IPS-18c (cell line): Measurements from ENCODE around the gene PPP1R26.
"Not testable (repeated sequence)": the region's sequence is repeated elsewhere in the genome, so short reads cannot be mapped to it uniquely, and the experiment has no call there.

Experiments
- H3K4me3 ChIP-seq: 2 replicates; pipeline ENCODE4 v1.7.0; 2013; ENCODE audit warnings: low read depth, mild to moderate bottlenecking, low read length, moderate library complexity; ENCODE audit not compliant: insufficient read depth
- H3K9me3 ChIP-seq: one replicate; pipeline ENCODE4 v1.6.1; 2013; ENCODE audit warnings: mild to moderate bottlenecking, low read length, moderate library complexity; ENCODE audit not compliant: control insufficient read depth, insufficient read depth

PPP1R26 gene, protein sequence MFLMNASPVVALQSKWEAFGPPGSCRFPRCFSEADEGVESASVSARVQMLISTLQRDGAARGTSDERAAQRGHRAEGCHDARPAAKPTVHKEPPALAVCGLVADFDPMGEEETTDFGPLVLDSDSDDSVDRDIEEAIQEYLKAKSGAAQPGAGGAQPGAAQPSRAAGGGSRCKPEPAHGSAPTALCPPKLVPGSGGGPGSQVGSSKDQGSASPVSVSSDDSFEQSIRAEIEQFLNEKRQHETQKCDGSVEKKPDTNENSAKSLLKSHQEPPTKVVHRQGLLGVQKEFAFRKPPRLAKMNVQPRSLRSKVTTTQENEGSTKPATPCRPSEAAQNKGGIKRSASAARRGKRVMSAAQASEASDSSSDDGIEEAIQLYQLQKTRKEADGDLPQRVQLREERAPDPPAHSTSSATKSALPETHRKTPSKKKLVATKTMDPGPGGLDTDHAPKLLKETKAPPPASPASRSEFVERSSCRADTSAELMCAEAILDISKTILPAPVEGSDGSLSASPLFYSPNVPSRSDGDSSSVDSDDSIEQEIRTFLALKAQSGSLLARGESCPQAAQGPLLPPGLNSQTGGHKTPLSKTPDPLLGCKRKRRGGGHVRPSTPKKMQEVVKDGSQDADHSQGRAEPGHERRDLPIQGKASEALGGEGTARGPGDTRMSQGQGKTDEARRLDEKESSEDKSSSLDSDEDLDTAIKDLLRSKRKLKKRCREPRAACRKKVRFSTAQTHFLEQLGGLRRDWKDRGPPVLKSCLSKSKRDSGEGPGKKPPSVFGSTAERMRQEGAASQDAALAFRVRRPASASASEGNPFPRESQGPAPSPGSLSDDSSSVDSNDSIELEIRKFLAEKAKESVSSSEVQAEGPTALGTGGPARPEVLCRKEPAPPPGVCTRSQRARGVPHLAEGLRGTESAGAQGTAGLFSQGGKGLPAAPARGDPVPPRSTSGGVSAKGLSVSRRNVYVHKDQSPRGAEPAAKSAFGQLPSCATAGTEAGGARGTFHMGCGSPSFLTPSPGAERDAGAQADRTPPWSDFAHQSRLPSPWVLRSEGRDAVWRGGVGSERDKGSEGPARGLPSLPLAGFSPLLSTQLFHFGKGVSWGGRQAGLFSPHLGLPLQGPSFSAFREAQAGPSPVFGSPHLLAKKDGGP (N-terminal part only)

DNA sequence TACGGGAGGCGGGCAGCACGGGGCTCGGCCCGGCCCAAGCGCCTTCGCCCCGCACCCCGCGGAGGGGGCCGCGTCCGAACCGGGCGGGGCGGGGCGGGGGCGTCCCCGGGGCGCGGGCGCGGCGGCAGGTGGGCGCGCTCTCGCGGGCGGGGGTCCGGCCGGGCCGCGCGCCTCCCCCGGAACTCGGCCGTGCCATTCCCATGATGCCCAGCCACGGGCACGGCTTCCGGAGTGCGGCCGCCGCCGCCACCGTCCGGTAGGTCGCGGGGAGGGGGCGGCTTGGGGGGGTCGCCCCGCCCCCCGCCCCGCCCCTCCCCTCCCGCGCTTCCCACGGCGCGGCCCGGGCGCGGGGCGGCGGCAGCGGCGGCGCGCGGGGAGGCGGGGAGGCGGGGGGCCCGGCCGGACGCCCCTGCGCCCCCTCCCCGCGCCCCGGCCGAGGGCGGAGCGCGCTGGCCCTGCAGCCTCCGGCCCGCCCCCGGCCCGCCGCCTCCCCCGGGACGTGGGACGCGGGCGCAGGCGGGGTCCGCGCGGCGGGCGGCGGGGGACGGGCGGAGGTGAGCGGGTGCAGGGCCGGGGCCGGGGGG lies at the start of gene PPP1R26:
PPP1R26 (plus strand) TSS at position 314 of the 584 bp plus-strand sequence. CDS start 4,729 bp downstream, outside the sequence.
- Histone ChIP-seq H3K4me3 (peak within 1 kb of the TSS; percentile 75), H3K9me3 (no peaks in the 10 kb centered on the region)

DNA sequence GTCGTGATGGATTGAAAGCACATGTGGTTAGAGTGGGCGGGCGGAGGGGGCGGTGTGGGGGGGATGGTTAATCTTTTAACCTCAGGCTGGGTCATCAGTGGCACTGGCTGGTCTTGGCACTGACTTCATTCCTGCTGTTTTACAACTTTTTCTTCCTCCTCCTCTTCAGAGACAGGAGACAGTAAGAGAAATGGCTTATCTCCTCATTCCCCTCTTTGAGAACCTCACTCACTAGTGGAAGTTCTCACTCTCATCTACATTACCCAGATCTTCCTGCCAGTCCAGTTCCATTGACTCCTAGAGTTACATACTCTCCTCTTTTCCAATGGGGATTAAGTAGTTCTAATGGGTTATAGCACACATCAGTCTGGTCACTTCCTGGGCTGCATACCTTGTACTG lies 42.3 kb upstream of the PPP1R26 start:
- H3K9me3 ChIP-seq = peaks cover 2% of the 10 kb centered on the region
- H3K4me3 ChIP-seq = no peak overlapping the region

DNA sequence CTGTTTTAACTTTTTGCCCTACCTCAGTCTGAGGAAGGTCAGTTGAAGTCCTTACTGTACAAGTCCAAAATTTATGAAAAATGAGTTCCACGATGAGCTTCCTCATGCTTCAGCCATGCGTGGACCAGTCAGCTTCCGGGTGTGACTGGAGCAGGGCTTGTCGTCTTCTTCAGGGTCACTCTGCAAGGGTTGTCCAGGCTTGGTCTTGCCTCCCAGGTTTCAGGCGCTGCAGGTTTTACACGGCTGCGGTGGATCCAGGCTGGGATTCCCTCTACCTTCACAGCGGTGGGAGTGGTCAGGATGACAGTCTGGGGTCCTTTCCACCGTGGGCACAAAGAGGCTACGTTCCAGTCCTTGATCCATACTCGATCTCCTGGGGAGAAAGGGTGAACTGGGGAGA lies 41.9 kb upstream of the PPP1R26 start:
- H3K9me3 ChIP-seq, H3K4me3 ChIP-seq: not testable (repeated sequence)

DNA sequence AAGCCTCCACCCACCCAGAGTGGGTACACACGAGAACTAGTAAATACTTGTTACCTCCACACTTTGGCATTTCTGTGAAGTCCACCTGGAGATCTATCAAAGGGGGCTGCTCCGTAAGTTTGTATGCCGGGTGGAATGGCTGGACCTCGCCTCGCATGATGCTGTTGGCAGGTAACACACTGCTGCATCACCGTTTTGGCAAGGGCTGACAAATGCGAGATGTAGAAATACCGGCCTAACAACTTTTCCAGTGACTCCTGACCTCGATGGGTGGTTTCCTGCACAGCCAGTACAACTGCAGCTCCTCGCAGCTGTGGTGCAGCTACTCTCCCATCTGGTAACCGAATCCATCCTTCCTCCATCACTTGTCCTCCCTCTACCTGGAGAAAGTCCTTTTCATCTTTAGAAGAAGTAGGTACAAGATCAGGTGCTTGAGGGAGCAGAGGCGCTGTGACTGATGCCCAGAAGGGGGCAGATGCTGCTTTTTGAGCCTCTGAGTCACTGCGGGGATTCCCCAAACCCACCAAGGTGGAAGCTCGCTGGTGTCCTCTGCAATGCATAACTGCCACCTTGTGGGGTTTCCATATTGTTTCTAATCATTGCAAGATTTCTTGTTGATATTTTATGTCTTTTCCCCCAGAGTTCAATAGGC lies 40.9 kb upstream of the PPP1R26 start:
- H3K4me3 ChIP-seq, H3K9me3 ChIP-seq: not testable (repeated sequence)

DNA sequence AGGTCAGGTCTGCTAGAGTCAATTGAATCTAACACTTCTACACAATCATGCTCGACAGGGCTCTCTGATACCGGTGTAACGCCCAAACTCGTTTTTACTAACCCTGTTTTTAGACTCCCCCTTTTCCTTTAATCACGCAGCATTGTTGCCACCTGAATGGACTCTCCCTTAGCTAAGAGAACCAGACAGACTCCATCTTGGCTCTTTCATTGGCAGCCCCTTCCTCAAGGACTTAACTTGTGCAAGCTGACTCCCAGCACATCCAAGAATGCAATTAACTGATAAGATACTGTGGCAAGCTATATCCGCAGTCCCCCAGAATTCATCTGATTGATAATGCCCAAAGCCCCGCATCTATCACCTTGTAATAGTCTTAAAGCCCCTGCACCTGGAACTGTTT lies 40.1 kb upstream of the PPP1R26 start:
- H3K4me3 ChIP-seq, H3K9me3 ChIP-seq: not testable (repeated sequence)

DNA sequence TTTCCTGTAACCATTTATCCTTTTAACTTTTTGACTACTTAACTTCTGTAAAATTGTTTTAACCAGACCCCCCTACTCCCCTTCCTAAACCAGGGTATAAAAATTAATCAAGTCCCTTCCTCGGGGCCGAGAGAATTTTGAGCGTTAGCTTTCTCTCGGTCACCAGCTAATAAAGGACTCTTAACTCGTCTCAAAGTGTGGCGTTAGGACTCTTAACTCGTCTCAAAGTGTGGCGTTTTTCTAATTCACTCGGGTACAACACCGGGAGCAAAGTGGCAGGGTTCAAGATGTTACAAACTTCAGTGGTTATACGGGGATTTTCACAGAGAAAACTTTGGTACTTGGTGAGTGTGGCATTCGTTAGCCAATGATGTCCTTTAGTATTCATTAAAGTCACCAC lies 39.7 kb upstream of the PPP1R26 start:
- H3K4me3 ChIP-seq = no peak overlapping the region
- H3K9me3 ChIP-seq = peaks cover 4% of the 10 kb centered on the region

DNA sequence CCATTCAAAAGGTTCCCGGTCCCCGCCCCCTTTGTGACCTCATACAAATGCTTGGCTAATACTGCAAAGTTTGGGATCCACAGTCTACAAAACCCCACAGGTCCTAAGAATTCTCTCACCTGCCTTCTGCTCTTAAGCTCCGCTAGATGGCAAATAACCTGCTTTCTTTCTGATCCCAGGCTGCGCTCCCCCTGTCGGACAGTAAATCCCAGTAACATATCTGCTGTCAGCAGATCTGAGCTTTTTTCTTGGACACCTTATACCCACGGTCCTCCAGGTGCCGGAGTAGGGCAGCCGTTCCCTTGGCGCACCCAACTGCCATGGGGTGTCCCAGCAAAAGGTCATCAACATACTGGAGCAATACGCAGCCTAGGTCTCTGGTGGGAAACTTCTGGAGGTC lies 39.0 kb upstream of the PPP1R26 start:
- Histone ChIP-seq H3K4me3 (no peak overlapping the region), H3K9me3 (peaks cover 4% of the 10 kb centered on the region)

DNA sequence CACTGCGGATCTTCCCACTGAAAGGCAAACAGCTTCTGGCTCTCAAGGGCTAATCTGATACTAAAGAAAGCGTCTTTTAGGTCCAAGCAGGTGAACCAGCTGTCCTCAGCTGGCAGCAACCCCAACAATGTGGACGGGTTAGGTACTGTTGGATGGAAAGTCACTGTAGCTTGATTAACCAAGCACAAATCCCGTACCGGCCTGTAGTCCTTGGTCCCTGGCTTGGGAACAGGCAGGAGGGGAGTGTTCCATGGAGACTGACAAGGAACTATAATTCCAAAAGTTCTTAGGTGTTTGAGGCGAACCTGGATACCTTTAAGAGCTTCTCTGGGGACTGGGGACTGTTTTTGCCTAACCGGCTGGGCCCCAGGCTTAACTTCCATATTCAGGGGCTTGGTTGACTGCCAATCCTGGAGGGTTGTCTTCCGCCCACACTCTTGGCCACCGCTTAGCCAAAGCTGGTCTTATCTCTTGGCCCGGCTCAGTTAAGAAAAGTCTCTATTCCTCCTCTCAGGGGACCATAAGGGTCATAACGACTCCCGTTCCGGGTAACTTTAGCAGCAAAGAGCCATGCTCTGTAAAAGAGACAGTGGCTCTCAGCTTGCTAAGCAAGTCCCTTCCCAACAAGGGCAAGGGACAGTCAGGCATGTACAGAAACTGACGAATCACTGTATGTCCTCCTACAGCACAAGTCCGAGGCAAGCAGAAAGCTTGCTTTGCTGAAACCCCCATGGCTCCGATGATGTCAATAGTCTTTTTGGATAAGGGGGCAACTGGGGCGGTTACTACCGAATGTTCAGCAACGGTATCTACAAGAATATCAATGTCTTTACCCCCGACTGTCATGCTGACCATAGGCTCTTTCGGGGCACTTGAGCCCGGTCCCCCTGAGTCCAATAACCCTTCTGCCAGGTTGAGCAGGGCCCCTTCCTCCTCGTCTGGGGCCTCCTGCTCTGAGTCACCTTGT lies 38.2 kb upstream of the PPP1R26 start:
- not testable (repeated sequence) for H3K4me3 ChIP-seq, H3K9me3 ChIP-seq

DNA sequence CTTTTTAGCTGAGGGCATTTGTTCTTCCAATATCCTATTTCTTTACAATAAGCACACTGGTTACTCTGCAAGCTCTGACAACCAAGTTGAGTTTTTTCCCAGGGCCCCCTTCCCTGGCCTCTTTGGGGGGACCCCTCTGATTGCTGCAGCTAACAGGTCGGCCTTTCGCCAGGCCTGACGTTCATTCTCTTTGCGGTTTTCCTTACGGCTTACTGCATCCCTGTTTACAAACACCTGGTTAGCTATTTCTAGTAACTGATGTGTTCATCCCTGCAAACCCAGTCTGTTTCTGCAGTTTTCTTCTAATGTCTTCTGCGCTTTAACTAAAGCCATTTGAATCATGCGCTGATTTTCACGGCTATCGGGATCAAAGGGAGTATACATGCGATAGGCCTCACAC lies 37.5 kb upstream of the PPP1R26 start:
- peaks cover 4% of the 10 kb centered on the region for H3K9me3 ChIP-seq
- H3K4me3 ChIP-seq = no peak overlapping the region

DNA sequence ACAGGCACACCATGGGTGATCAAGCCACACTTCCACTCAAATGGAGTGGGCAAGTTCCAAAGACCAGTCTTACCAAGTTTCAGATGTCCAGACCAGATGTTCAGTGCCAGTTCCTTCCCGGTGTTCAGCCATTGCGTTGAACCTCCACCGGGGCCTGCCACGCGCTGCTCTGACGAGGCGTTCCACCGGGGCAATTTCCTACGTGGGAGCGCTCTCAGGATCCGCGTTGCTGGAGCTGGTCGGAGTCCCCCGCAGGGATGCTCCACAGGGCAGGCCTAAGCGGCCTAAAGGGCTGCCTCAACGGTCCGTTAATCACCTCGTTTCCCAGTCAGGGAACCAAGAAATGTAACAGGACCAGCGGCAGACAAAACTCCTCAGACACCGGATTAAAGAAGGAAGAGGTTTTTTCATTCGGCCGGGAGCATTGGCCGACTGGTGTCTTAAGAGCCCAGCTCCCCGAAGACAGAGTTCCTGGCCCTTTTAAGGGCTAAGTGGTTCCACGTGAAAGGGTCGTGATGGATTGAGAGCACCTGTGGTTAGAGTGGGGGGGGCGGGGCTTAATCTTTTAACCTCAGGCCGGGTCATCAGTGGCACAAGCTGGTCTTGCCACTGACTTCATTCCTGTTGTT lies 35.7 kb upstream of the PPP1R26 start:
- Histone ChIP-seq H3K9me3 (peaks cover 4% of the 10 kb centered on the region), H3K4me3 (no peak overlapping the region)

DNA sequence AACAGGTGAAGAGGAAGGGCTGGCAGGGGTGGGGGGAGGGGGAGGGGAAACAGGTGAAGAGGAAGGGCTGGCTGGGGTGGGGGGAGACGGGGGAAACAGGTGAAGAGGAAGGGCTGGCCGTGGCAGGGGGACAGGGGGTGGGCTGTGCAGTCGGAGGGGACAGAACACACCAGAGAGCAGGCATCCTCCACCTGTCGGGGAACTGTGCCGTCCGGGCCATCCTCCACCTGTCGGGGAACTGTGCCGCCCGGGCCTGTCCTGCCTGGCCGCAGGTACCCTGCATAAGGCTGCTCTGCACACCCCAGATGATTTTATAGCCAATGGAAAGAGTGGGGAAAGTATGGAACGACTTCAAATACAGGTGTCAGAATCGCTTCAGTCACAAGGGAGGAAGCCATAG lies 32.5 kb upstream of the PPP1R26 start:
- no peak overlapping the region for H3K4me3 ChIP-seq
- H3K9me3 ChIP-seq = peaks cover 4% of the 10 kb centered on the region

DNA sequence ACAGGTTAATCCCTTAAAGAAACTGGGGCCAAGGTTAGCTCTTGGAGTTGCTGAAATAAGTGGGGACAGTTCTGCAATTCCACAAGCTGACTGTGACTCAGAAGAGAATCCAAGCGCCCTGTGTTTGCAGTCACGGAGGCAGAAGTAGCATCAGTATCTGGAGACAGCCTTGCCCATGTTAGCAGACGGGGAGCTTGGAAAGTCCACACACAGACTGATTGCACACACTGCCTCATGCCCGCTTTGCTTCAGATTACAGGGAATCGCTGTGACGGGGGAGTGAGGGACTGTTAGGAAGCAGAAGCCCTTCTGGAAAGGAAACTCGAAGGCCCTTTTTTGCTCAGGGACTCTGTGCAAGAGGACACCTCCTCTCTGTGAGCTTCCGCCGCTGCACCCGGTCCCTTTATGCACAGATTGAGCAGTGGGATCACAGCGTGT lies 30.9 kb upstream of the PPP1R26 start:
- peaks cover 4% of the 10 kb centered on the region for H3K9me3 ChIP-seq
- H3K4me3 ChIP-seq = no peak overlapping the region

DNA sequence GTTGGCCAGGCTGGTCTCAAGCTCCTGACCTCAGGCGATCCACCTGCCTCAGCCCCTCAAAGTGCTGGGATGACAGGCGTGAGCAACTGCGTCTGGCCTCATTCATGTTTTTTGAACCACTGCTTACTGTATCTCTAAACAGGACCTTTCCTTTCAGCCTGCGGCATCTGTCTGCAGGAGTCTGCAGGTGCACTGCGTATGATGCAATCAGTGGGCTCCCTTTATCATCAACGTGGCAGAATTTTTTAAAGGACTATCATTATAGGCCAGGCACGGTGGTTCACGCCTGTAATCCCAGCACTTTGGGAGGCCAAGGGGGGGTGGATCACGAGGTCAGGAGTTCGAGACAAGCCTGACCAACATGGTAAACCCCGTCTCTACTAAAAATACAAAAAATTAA lies 30.1 kb upstream of the PPP1R26 start:
- not testable (repeated sequence) for H3K4me3 ChIP-seq, H3K9me3 ChIP-seq

DNA sequence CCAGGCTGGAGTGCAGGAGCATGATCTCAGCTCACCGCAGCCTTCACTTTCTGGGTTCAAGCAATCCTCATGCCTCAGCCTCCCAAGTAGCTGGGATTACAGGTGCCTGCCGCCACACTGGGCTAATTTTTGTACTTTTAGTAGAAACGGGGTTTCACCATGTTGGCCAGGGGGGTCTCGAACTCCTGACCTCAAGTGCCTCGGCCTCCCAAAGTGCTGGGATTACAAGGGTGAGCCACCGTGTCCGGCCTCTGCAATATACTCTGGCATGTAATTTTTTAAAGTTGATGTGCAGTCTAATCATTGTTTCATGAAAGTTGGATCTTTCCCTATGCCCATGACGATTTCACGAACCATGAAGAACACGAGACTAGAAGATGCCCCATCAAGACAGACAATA lies 28.6 kb upstream of the PPP1R26 start:
- H3K9me3 ChIP-seq = no peaks in the 10 kb centered on the region
- no peak overlapping the region for H3K4me3 ChIP-seq

DNA sequence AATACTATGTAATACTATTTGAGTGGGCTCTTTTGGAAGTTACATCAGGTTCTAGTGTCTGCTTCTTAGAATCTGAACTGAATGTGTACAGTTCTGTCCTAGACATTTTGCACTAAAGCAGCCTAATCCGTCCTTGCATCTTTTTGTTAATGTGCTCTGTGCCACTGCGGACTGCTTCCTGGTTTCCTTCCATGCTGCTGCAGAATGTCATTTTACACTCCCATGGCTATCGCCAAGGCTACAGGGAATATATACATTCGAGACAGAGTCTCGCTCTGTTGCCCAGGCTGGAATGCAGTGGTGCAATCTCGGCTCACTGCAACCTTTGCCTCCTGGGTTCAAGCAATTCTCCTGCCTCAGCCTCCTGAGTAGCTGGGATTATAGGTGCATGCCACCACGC lies 27.7 kb upstream of the PPP1R26 start:
- H3K9me3 ChIP-seq, H3K4me3 ChIP-seq: not testable (repeated sequence)

DNA sequence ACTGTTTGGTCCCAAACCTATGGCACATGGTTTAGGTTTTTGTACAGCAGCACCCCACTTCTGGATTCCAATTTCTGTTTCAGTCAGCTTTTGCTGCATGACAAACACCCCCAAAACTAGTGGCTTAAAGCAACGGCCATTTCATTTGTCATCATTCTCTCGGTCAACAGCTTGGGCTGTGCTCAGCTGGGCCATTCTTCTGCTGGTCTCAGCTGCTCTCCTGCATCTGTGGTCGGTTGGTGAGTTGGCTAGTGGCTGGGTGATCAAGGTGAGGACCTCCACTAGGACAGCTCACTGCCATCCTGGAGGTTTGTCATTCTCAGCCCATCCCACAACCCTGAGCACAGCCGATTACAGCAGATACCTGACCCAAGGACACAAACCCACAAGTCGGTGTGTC lies 24.8 kb upstream of the PPP1R26 start:
- no peak overlapping the region for H3K4me3 ChIP-seq
- H3K9me3 ChIP-seq = no peaks in the 10 kb centered on the region
